Urothelium cell line (cell line): ENCODE data around the gene ASPA.
A peak's percentile ranks its signal among the peaks of the same experiment; 100 is the strongest.
"Not testable (repeated sequence)": the region's sequence is repeated elsewhere in the genome, so short reads cannot be mapped to it uniquely, and the experiment has no call there.

Experiments used
- DNase-seq: peaks from one replicate; pipeline ENCODE4 v3.0.0; 2011; ENCODE audit warnings: low spot score, mixed read lengths
- FAIRE-seq: peaks from 2 replicates; lab custom pipeline; 2011; peaks lifted over from hg19 to GRCh38; lab: Jason Lieb, UNC

ASPA gene

DNA sequence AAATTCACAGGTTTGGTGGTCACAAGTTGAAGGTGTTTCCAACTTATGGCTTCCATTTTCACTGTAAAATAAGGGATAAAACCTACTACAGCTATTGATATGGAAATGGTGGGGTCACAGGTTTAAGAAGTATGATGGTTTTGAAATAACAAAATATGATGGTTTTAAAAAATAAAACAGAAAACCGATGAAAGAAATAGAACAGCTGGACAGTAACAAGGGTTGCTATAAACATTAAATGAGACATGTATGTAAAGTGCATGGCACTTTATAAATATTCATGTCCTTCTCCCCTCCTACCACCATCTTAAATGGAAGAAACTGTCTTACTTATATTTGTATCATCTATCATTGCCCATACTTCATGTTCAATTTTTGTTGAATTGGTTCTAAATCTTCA lies 31.3 kb downstream of the ASPA start:
- FAIRE-seq, result no peak
- no peak for DNase-seq

DNA sequence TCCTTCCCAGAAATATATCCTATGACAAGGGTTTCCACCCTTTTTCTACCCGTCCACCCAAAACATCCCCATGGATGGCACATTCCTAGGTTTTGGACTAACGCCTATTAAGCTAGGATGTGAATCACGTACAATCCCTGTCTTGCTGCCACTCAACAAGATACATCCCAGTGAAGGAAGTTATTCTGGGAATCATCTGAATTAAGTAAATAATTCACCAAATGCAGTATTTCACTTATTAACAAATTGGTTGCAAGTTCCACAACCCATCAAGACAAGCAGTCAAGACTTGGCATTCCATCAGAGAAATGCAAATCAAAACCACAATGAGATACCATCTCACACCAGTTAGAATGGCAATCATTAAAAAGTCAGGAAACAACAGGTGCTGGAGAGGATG lies 32.1 kb downstream of the ASPA start:
- no peak for DNase-seq
- no peak for FAIRE-seq

GRCh38 chr17:3510090-3510489 lies 34.3 kb downstream of the ASPA start:
- FAIRE-seq, result no peak
- DNase-seq, result no peak

GRCh38 chr17:3511852-3512504 lies 36.2 kb downstream of the ASPA start:
- FAIRE-seq (no peak), DNase-seq (no peak)

DNA sequence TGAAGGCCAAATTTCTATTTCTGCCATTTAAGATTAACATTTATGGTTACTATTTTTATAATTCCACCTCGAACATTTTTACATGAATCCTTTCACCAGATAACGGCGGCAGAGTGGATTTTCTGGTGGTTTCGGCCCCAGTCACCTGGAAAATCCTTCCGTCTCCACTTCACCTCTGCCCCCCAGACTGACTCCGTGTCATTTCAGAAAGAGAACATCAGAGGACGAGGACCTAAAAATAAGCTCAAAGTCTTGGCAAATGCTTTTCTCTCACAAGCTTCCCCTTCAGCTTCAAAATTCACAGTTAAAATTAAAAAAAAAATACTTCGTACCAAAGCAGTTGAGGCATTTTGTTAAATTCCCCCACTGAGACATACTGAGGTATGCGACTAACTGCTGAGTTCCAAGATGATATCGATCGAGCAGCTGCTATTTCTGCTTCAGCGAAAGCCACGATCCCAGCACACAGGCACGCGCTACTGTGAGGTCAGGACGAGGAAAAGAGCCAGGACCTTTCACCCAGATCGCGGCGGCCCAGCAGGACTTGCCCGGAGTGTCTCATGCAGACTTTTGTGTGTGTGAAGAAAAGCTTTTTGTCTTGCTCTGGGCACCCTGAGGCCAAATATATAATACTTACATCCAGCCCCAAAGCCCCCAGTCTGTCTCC lies 36.8 kb downstream of the ASPA start:
- DNase-seq (peak; percentile 16), FAIRE-seq (no peak)

GRCh38 chr17:3513305-3514035 lies 37.7 kb downstream of the ASPA start:
- FAIRE-seq, result no peak
- DNase-seq, result no peak

DNA sequence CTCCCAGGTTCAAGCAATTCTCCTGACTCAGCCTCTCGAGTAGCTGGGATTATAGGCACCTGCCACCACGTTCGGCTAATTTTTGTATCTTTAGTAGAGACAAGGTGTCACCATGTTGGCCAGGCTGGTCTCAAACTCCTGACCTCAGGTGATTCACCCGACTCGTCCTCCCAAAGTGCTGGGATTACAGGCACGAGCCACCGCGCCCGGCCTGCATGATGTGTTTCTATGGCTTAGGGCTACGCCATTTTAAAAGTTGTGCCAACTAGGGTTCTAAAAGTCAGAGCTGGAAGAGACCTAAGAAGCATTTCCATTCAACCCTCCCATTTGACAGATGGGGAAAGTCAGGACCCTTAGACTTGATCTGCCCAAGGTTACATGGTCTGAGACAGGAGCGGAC lies 38.4 kb downstream of the ASPA start:
- not testable (repeated sequence) for FAIRE-seq, DNase-seq

- DNase-seq, result no peak
- no peak for FAIRE-seq
Measured at GRCh38 chr17:3514873-3515272, 39.1 kb downstream of the ASPA start.

GRCh38 chr17:3519472-3519871 lies 43.7 kb downstream of the ASPA start:
- not testable (repeated sequence) for DNase-seq, FAIRE-seq

- FAIRE-seq (no peak), DNase-seq (no peak)
Measured at GRCh38 chr17:3524024-3524423, 48.2 kb downstream of the ASPA start.

GRCh38 chr17:3526491-3526890 lies 50.7 kb downstream of the ASPA start:
- no peak for DNase-seq
- no peak for FAIRE-seq

GRCh38 chr17:3526971-3527370 lies 51.2 kb downstream of the ASPA start:
- FAIRE-seq (no peak), DNase-seq (no peak)

DNA sequence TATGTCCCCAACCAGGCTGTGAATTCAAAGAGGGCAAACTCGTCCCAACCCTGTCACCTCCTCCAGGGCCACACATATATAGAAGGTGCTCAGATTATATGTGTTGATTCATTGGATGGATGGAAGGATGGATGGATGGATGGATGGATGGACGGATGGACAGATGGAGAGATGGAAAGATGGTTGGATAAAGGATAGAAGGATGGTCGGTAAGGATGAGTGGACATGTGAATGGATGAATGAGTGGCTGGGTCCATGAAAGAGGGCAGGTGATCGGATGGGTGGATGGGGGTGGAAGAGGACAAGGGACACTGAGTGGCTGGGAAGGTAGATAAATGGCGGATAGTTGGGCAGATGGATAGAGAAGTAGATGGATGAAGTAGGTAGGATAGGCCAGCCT lies 51.7 kb downstream of the ASPA start:
- FAIRE-seq, result no peak
- no peak for DNase-seq

DNA sequence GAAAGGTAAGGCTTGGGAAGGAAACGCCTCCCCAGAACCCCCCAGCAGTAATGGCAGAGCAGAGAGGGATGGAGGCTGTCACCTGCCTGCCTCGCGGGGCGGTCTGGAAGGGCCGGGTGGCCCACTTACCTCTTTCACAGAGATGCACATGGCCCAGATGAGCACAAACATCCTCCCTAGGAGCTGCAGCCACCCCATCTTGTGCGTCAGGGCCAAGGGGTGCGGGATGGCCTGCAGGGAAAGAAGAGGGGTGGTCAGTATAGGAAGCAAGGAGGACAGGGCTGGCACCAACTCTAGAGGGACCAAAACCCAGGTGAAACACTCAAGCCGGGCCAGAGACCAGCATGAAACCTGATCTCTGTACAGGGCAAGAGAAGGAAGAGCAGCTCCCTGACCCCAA lies 52.1 kb downstream of the ASPA start:
- no peak for DNase-seq
- no peak for FAIRE-seq

DNA sequence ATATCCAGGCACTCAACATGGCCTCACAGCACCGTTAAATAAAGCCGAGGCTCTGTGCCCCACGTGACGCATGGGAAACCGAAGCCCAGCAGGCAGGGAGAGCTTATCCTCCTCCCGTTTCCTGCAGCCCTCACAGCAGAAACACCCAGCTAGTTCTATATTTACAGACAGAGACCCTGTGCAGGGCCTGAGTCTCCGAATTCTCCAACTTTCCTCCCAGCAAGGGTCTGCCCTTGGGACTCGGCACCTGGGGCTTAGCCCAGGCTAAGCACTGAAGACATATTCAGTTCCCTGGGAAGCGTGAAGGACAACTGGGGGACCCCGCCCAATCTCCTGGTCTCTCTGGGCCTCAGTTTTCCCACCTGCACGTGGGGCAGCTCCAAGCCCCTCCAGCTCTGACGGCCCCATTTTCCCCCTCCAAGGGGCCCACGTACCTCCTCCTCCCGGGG lies 52.6 kb downstream of the ASPA start:
- FAIRE-seq (no peak), DNase-seq (no peak)

DNA sequence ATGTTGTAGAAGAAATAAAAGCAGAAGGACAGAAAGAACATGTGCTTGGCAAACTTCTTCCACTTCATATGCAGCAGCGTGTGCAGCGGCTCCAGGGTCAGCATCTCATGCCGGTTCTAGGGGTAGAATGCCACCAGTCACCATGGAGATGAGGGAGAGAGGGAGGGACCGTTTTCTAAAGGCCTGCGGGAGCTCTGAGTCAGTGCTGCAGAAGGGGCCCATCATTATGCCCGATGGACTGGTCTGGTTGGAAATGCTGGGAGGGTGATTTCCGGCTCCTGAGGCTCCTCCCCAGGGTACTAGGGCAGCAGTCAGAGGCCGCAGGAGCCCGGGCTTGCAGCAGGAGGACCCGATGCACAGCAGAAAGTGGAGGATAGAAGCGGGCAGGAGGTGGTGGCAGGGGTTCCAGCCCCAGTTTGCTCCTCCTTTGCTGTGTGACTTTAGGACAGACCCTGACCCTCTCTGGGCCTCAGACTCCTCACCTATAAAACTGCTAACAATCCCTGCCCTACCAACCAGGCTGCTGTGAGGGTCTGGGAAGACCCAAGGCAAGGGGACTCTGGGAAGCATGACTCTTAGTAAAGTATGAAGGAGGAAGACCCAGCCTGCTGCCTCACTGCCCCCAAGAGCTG lies 53.2 kb downstream of the ASPA start:
- FAIRE-seq (no peak), DNase-seq (no peak)

GRCh38 chr17:3529817-3530741 lies 54.3 kb downstream of the ASPA start:
- DNase-seq (no peak), FAIRE-seq (no peak)

DNA sequence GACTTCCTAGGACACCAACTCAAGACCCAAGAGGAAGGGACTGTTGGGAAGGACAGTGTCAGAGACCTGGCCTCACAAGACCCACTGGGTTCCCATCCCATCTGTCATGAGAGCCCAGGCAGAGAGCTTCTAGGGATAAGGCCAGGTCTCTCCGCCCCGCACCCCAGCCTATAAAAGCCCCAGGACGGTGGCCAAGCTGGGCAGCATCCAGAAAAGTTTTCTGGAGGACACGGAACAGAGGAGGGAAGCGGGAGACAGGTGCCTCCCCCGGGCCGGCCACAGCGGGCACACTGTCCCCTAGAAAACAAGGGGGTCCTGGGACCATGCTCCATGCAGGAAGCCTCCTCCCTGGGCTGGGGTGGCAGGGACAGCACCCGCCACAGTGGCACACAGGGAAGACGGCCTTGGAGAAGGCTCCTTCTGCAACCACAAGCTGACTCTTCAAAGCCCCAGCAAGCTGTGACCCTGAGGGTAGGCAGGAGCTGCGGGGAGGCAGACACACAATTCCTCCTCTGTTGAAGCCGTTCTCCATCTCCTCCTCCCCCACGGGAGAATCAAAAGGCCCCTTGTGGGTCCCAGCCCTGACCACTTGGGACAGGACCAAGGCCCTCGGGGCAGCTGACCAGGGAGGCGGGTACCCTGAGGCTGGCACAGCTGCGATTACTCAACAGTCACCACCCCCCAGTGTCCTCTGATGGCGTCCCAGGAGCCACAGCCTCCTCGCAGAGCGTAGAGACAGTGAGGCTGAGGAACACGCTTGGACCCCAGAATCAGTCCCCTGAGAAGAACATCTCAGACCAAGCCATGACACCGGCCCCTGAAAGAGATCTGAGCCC lies 55.7 kb downstream of the ASPA start:
- FAIRE-seq (no peak), DNase-seq (no peak)

DNA sequence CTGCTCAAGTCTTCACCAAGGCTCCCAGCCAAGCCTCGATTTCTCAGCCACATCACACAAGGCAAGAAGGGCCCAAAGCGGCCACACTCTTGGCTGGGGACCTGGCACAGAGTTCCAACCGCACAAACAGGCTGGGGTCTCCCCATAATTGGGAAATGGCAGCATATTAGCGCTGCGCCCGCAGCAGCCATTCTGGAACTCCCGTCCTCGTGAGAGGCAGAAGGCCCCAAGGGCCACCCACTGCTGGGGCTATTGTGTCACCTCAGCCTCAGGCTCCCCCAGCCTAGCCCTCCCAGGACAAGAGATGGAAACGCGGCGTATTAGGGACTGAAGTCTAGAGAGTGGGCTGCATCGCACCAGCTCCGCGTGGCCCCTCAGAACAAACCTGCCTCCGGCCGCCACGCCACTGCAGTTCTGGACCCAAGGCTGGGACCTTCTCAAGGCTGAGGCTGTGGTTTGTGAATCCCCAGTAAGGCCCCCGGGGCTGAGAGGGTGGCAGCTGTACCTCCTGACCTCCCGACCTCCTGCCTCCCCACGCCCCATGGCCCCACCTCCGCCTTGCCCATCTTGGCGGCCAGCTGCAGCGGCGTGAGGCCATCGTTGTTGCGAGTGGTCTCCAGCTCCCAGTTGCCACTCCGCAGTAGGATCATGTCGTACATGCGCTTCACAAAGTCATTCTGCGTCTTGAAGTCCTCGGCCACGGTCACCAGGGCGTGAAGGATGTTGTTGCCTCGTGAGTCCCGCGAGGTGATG lies 56.5 kb downstream of the ASPA start:
- FAIRE-seq, result no peak

More for the DNA sequence above, 56.5 kb downstream of the ASPA start:
- no peak for DNase-seq
